SK-N-SH (cell line): ENCODE data around the gene GLI2. TPM values are rescaled to one million over a fixed set of nuclear protein-coding genes. Genes with fewer than 3 reads are reported as not detected.

Experiments used
- CTCF ChIA-PET: fragments of 300-600, 350-600 bp; formaldehyde crosslinking; extraction: SDS; loops from one replicate; lab custom pipeline; 2021; lab: Yijun Ruan, JAX
- POLR2A ChIA-PET: fragments of 350-600 bp; sonication (Branson Sonifier 250); formaldehyde crosslinking; extraction: SDS; loops from one replicate; lab custom pipeline; 2020; ENCODE audit warnings: antibody characterized with exemption, inconsistent platforms; lab: Yijun Ruan, JAX
- DNase-seq: peaks from one replicate; pipeline ENCODE4 v3.0.0; 2012
- H2AFZ ChIP-seq: fragments of 200-600 bp; sonication (generic); 2 replicates; pipeline ENCODE4 v1.8.1; 2016; ENCODE audit warnings: antibody characterized with exemption, mild to moderate bottlenecking, low read depth
- H3F3A ChIP-seq: fragments of 200-600 bp; sonication (generic); replicated peaks from 2 replicates; pipeline ENCODE3; 2016; ENCODE audit warnings: antibody characterized with exemption, mild to moderate bottlenecking; ENCODE audit not compliant: insufficient read depth
- H3K27ac ChIP-seq, 2 experiments: fragments of 200-500 bp in 1 of 2; fragments of 200-600 bp in 1 of 2; sonication (Bioruptor generic) in 1 of 2; sonication (generic), shearing (Covaris generic) in 1 of 2; 2 replicates each; pipeline versions ENCODE4 v1.5.1 to v1.6.1; 2014 to 2016; ENCODE audit warnings: low read depth in 2 of 2, inconsistent platforms in 1 of 2, low read length in 1 of 2, mild to moderate bottlenecking in 1 of 2, mixed read lengths in 1 of 2
- H3K27me3 ChIP-seq: fragments of 200-600 bp; sonication (generic), shearing (Covaris generic); 2 replicates; pipeline ENCODE4 v1.6.1; 2016; ENCODE audit warnings: mixed run types; ENCODE audit not compliant: insufficient read depth
- H3K36me3 ChIP-seq, 2 experiments: fragments of 200-500 bp in 1 of 2; fragments of 200-600 bp in 1 of 2; sonication (Bioruptor generic) in 1 of 2; sonication (generic) in 1 of 2; replicated peaks in 1 of 2; 2 replicates each; pipeline versions ENCODE3 to v1.5.1; 2014 to 2016; ENCODE audit warnings: low read length in 1 of 2, mild to moderate bottlenecking in 1 of 2; ENCODE audit not compliant: insufficient read depth in 2 of 2, control insufficient read depth in 1 of 2
- H3K4me1 ChIP-seq, 2 experiments: fragments of 200-500 bp in 1 of 2; fragments of 200-600 bp in 1 of 2; sonication (Bioruptor generic) in 1 of 2; sonication (generic), shearing (Covaris generic) in 1 of 2; 2 replicates each; pipeline versions ENCODE4 v1.5.1 to v1.6.1; 2014 to 2016; ENCODE audit warnings: low read depth in 1 of 2, low read length in 1 of 2, mixed run types in 1 of 2; ENCODE audit not compliant: insufficient read depth in 2 of 2, control insufficient read depth in 1 of 2
- H3K4me2 ChIP-seq: fragments of 200-600 bp; sonication (generic), shearing (Covaris generic); 2 replicates; pipeline ENCODE4 v1.6.1; 2017; ENCODE audit warnings: mixed run types
- H3K4me3 ChIP-seq, 2 experiments: fragments of 200-500 bp in 1 of 2; fragments of 200-600 bp in 1 of 2; sonication (Bioruptor generic) in 1 of 2; sonication (generic), shearing (Covaris generic) in 1 of 2; 2 replicates each; pipeline versions ENCODE4 v1.5.1 to v1.8.1; 2014 to 2016; ENCODE audit warnings: low read depth in 2 of 2, inconsistent platforms in 1 of 2, low read length in 1 of 2, mild to moderate bottlenecking in 1 of 2, mixed read lengths in 1 of 2, moderate library complexity in 1 of 2
- H3K79me2 ChIP-seq: fragments of 200-600 bp; sonication (generic); 2 replicates; pipeline ENCODE4 v1.8.1; 2017; ENCODE audit warnings: mild to moderate bottlenecking; ENCODE audit not compliant: insufficient read depth
- H3K9ac ChIP-seq: fragments of 200-600 bp; sonication (generic); 2 replicates; pipeline ENCODE4 v1.6.1; 2017; ENCODE audit warnings: mixed run types
- H3K9me2 ChIP-seq: fragments of 200-600 bp; sonication (generic); 2 replicates; pipeline ENCODE4 v1.6.1; 2017; ENCODE audit warnings: mixed run types
- H3K9me3 ChIP-seq: fragments of 200-600 bp; sonication (generic); 2 replicates; pipeline ENCODE4 v1.6.1; 2017; ENCODE audit warnings: mixed run types, mild to moderate bottlenecking, moderate library complexity
- H4K20me1 ChIP-seq: fragments of 200-600 bp; sonication (generic); 2 replicates; pipeline ENCODE4 v1.6.1; 2017; ENCODE audit warnings: mild to moderate bottlenecking, mixed run types; ENCODE audit not compliant: insufficient read depth
- CTCF ChIP-seq: fragments of 200-600 bp; sonication (generic); IDR thresholded peaks from 2 replicates; pipeline ENCODE4 v1.6.1; 2017; ENCODE audit warnings: antibody characterized with exemption, mild to moderate bottlenecking, moderate library complexity
- ELF1 ChIP-seq: IDR thresholded peaks from 2 replicates; pipeline ENCODE4 v1.4.0; 2012
- EZH2phosphoT487 ChIP-seq: fragments of 200-600 bp; sonication (generic); IDR thresholded peaks from 2 replicates; pipeline ENCODE4 v1.6.1; 2017; ENCODE audit warnings: low read depth, mixed run types, mild to moderate bottlenecking, antibody characterized with exemption, moderate library complexity, borderline replicate concordance
- FOXJ3 ChIP-seq: sonication (generic); formaldehyde crosslinking; IDR thresholded peaks from 2 replicates; pipeline ENCODE4 v1.5.1; 2020; ENCODE audit warnings: mild to moderate bottlenecking, missing genetic modification reagents
- PBX3 ChIP-seq: IDR thresholded peaks from 2 replicates; pipeline ENCODE4; 2012
- POLR2AphosphoS5 ChIP-seq: IDR thresholded peaks from 2 replicates; pipeline ENCODE4 v1.6.1; 2012; ENCODE audit warnings: low read depth, low read length
- RXRA ChIP-seq: IDR thresholded peaks from 2 replicates; pipeline ENCODE4 v1.4.0; 2012; ENCODE audit warnings: low read depth, mild to moderate bottlenecking, borderline replicate concordance
- TCF12 ChIP-seq: IDR thresholded peaks from 2 replicates; pipeline ENCODE4 v1.4.0; 2012
- TEAD4 ChIP-seq: IDR thresholded peaks from 2 replicates; pipeline ENCODE4 v1.4.0; 2012; ENCODE audit warnings: mild to moderate bottlenecking, borderline replicate concordance; ENCODE audit not compliant: insufficient read depth
- YY1 ChIP-seq: IDR thresholded peaks from 2 replicates; pipeline ENCODE4 v1.4.0; 2012; ENCODE audit warnings: low read depth, mild to moderate bottlenecking
- WGBS: methylation state at CpG from one replicate; pipeline ENCODE4 v1.1.6; 2017; ENCODE audit warnings: low lambda C conversion rate; 5-methylcytosine and 5-hydroxymethylcytosine counted together
- polyA plus RNA-seq, 3 experiments: library from polyadenylated mRNA; depleted of rRNA; stranded (reverse); fragments of >200 nt; gene quantifications; 2 replicates each; pipeline ENCODE4 v1.2.3, GENCODE V29; 2012

Gene GLI2
- polyA plus RNA-seq, 1 of the 3 experiments (the other 2 are of a cell fraction) = 3.4 TPM

- no peak for TF ChIP-seq CTCF
- TF ChIP-seq EZH2phosphoT487 = no peak
- TF ChIP-seq ELF1 = no peak
- TF ChIP-seq FOXJ3 (CRISPR knock-in tag) = no peak
- TF ChIP-seq POLR2AphosphoS5 = no peak
- no peak for TF ChIP-seq TEAD4
- no peak for TF ChIP-seq YY1
Measured at GRCh38 chr2:120736202-120736623, 545 bp downstream of the GLI2 start (continued).

GRCh38 chr2:120736624-120737339 is 1.1 kb downstream of the GLI2 start:
- H3K4me2 ChIP-seq = peak overlapping the region; percentile 95
- ChIA-PET POLR2A (interaction anchor here (1.1 kb wide), 1 partner anchor 19 kb away, joined by 3 read pairs; no protein-coding TSS in a partner anchor), CTCF (interaction anchor here (0.8 to 4.0 kb wide), 37 partner anchors 11 to 351 kb away, joined by 3 to 25 read pairs (median 4); no protein-coding TSS in a partner anchor)
- peak overlapping the region; percentile 74 to 81 for H3K27ac ChIP-seq
- peaks cover 11 to 28% of the 10 kb centered on the region in 2 experiments; a peak in 3 of 4 replicates for H3K4me1 ChIP-seq
- WGBS = 2% methylated on average over 33 of the region's 48 CpGs
- no peaks in the 10 kb centered on the region for H3K9me2 ChIP-seq
- H3K36me3 ChIP-seq = no peaks in the 10 kb centered on the region
- H3K27me3 ChIP-seq = no peaks in the 10 kb centered on the region
- H3K79me2 ChIP-seq = peaks cover 58% of the 10 kb centered on the region
- TF ChIP-seq YY1 (no peak), PBX3 (peak; percentile 50; the same call in 1 of the 2 replicates), TEAD4 (peak; percentile 44; the same call in 1 of the 2 replicates), TCF12 (0 out of 2 replicates have a peak, but pooled peaks have one; percentile 14), POLR2AphosphoS5 (peak; percentile 23; the same call in 1 of the 2 replicates), RXRA (no peak)
- TF ChIP-seq, all 33 proteins: peak for 4
- Histone ChIP-seq H3F3A (peaks cover 6% of the 10 kb centered on the region), H4K20me1 (peaks cover 23% of the 10 kb centered on the region), H2AFZ (peak overlapping the region; percentile 90), H3K9me3 (no peaks in the 10 kb centered on the region), H3K9ac (peak overlapping the region; percentile 92), H3K4me3 (peak overlapping the region; percentile 80 to 88)
- DNase-seq = peak; percentile 74
